ENCODE measurements around the gene TMEM121. TPM values are rescaled to one million over a fixed set of nuclear protein-coding genes. Genes with fewer than 3 reads are reported as not detected.
A peak's percentile ranks its signal among the peaks of the same experiment; 100 is the strongest.

The TMEM121 gene
- total and polyA plus RNA-seq, 12 donors = 0.93 to 2.6 (median 1.7) TPM

- DNase-seq = no peak
- TF ChIP-seq CTCF (IDR thresholded peaks at IDR 0.05) = no peak
These were observed 6.3 kb upstream of the TMEM121 start for GRCh38 chr14:105519946-105520698.

GRCh38 chr14:105525326-105525725 is 1.1 kb upstream of the TMEM121 start:
- Histone ChIP-seq H3K36me3 (no peaks in the 10 kb centered on the region), H3K27me3 (peaks cover 0 to 67% (median 9%) of the 10 kb centered on the region in 7 donors), H3K4me3 (no peak overlapping the region), H3K27ac (peak overlapping the region in 1 of 10 donors; percentile 0), H3K4me1 (peaks cover 11 to 37% (median 30%) of the 10 kb centered on the region in 9 donors), H3K9me3 (no peaks in the 10 kb centered on the region)
- DNase-seq (no peak), ATAC-seq (no peak)
- 88 to 89% methylated on average over 9 of the region's 9 CpGs for WGBS, 2 donors
- TF ChIP-seq CTCF (IDR thresholded peaks at IDR 0.05) = no peak
- intact Hi-C loops (cut with DNase I) = loop anchor here in 6 of 10 donors (5.0 to 10.0 kb wide), 6 partner anchors 33 to 158 kb away; partner anchors contain the start of gene TEDC1 (in 2 of the 6)

More at GRCh38 chr14:105519946-105520698, 6.3 kb upstream of the TMEM121 start:
- Histone ChIP-seq H3K4me1 (no peaks in the 10 kb centered on the region), H3K4me3 (no peak overlapping the region), H3K9me3 (no peaks in the 10 kb centered on the region), H3K27ac (no peak overlapping the region), H3K27me3 (peaks cover 0 to 28% (median 20%) of the 10 kb centered on the region in 7 donors), H3K36me3 (no peaks in the 10 kb centered on the region)
- intact Hi-C loops (cut with DNase I) = loop anchor here in 3 of 10 donors (10.0 kb wide), 2 partner anchors 75 to 145 kb away; no protein-coding TSS in a partner anchor
- ATAC-seq = no peak
- WGBS, 2 donors = 68 to 71% methylated on average over 14 of the region's 14 CpGs

GRCh38 chr14:105526776-105527380 is 495 bp downstream of the TMEM121 start:
- DNase-seq = no peak
- Histone ChIP-seq H3K27ac (peak overlapping the region in 4 of 10 donors; percentile 13 to 60 (median 34)), H3K9me3 (no peaks in the 10 kb centered on the region), H3K4me1 (peaks cover 11 to 38% (median 30%) of the 10 kb centered on the region in 9 donors), H3K27me3 (peaks cover 0 to 66% (median 7%) of the 10 kb centered on the region in 7 donors), H3K4me3 (peak overlapping the region; percentile 47 to 83 (median 69)), H3K36me3 (no peaks in the 10 kb centered on the region)
- 2% methylated on average over 45 to 48 of the region's 48 CpGs for WGBS, 2 donors
- TF ChIP-seq CTCF (IDR thresholded peaks at IDR 0.05) = no peak
- intact Hi-C loops (cut with DNase I) = loop anchor here in 7 of 10 donors (1.0 to 10.0 kb wide), 8 partner anchors 35 to 314 kb away; partner anchors contain the start of gene TEDC1 (in 2 of the 7)
- ATAC-seq = peak in 3 of 8 donors; percentile 4 to 13 (median 8)

GRCh38 chr14:105527381-105527825 is 1.0 kb downstream of the TMEM121 start:
- intact Hi-C loops (cut with DNase I) = loop anchor here in 7 of 10 donors (1.0 to 10.0 kb wide), 8 partner anchors 35 to 314 kb away; partner anchors contain the start of gene TEDC1 (in 2 of the 7)
- peak in 3 of 8 donors; percentile 1 to 6 (median 3) for ATAC-seq

More at GRCh38 chr14:105527381-105527825, 1.0 kb downstream of the TMEM121 start:
- 36% methylated on average over 23 of the region's 23 CpGs for WGBS, 2 donors
- Histone ChIP-seq H3K4me1 (peaks cover 11 to 38% (median 30%) of the 10 kb centered on the region in 9 donors), H3K36me3 (no peaks in the 10 kb centered on the region), H3K27me3 (peaks cover 0 to 62% (median 2%) of the 10 kb centered on the region in 7 donors), H3K4me3 (peak overlapping the region; percentile 47 to 83 (median 69)), H3K27ac (peak overlapping the region in 4 of 10 donors; percentile 30 to 83 (median 70)), H3K9me3 (no peaks in the 10 kb centered on the region)
- no peak for DNase-seq
- no peak for TF ChIP-seq CTCF (IDR thresholded peaks at IDR 0.05)
